SW480 (cell line): Measurements from ENCODE around the gene ARHGEF16.

Experiments used
- DNase-seq: peaks from one replicate; pipeline ENCODE4 v3.0.0-alpha.2; 2016; ENCODE audit warnings: low spot score

ARHGEF16 gene

GRCh38 chr1:3453891-3454810 lies at the start of gene ARHGEF16:
Gene ARHGEF16 (plus strand): TSS chr1:3454665. CDS start chr1:3463085, 8,420 bp downstream.
- DNase-seq = peak; percentile 89

GRCh38 chr1:3404801-3405200 lies 49.7 kb upstream of the ARHGEF16 start:
- no peak for DNase-seq

DNA sequence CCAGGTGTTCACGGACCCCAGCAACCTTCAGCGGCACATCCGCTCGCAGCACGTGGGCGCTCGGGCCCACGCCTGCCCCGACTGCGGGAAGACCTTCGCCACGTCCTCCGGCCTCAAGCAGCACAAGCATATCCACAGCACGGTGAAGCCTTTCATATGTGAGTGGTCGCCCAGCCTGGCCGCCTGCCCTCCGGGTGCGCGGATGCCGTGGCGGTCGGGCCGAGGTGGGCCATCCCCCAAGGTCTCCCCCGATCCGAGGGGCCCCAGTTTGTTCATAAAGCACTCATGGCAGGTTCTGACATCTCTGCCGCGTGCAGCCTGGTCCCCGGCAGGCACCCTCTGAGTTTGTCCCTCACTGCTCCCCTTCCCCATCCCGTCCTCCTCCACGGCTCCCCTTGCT lies 49.0 kb upstream of the ARHGEF16 start:
- no peak for DNase-seq

DNA sequence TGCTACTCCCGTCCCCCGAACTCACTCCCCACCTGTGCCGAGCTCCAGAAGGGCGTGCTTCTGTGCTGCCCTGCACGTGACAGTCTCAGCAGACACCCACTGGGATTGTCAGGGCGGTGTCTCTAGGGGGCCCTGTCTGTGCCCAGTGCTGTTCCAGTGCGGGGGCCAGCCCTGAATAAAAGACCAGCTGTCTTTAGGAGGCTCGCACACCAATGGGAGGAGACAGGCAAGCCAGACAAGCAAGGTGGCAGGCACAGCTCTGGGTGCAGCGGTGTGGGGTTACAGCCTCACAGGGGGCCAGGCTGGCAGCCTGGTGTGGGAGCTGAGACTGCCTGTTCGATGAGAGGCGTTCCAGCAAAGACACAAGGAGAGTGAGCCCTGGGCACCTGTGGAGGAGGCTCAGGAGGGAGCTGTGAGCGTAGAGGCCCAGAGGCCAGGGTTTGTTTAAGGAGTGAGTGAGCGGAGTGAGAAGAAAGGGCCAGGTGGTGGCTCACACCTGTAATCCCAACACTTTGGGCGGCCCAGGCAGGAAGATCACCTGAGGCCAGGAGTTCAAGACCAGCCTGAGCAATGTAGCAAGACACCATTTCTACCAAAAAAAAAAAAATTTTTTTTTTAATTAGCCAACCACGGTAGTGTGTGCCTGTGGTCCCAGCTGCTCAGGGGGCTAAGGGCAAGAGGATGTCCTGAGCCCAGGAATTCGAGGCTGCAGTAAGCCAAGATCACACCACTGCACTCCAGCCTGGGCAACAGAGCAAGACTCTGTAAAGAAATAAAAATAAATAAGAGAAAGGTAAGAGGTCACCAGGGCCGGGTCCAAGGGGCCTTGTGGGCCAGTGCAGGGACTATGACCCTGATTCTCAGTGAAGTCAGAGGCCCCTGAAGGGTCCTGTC lies 48.2 kb upstream of the ARHGEF16 start:
- DNase-seq = no peak

DNA sequence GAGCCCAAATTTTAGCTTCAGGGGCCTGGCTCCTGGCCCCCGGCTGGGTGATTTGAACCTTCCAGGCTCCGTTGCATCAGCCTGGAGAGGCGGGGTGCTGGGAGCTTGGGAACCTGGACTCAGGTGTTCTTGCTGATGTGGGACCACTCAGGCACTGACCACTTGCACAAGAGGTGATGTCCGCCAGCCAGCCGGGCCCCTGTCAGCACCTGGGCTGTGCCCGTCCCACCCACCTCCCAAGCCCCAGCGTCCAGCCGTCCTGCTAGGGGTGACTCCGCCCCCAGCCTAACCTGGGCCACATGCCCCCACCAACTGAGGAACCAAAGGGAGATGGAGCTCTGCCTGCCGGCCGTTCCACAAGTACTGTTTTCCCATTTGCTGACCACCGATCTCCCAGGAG lies 47.4 kb upstream of the ARHGEF16 start:
- no peak for DNase-seq

DNA sequence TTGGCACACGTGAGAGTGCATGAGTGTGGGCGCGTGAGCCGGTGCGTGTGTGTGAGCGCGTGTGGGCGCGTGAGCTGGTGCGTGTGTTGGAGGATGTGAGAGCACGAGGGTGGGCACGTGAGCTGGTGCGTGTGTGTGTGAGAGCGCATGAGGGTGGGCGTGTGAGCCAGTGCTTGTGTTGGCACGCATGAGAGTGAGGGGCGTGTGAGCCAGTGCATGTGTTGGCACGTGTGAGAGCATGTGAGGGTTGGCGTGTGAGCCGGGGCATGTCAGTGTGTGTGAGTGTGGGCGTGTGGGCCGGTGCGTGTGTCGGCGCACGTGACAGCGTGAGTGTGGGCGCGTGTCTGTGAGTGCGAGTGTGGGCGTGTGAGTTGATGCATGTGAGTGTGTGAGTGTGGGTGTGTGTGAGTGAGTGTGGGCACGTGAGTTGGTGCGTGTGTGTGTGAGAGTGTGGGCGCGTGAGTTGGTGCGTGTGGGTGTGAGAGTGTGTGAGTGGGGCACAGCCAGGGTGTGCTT lies 45.7 kb upstream of the ARHGEF16 start:
- no peak for DNase-seq

- DNase-seq = no peak
These were observed 44.9 kb upstream of the ARHGEF16 start for GRCh38 chr1:3409366-3410141.

- peak; percentile 71 for DNase-seq
These were observed 44.1 kb upstream of the ARHGEF16 start for GRCh38 chr1:3410142-3410925.

- no peak for DNase-seq
These were observed 42.7 kb upstream of the ARHGEF16 start for GRCh38 chr1:3411806-3412205.

- no peak for DNase-seq
These were observed 42.1 kb upstream of the ARHGEF16 start for GRCh38 chr1:3412376-3412775.

- no peak for DNase-seq
These were observed 40.3 kb upstream of the ARHGEF16 start for GRCh38 chr1:3413975-3414710.

DNA sequence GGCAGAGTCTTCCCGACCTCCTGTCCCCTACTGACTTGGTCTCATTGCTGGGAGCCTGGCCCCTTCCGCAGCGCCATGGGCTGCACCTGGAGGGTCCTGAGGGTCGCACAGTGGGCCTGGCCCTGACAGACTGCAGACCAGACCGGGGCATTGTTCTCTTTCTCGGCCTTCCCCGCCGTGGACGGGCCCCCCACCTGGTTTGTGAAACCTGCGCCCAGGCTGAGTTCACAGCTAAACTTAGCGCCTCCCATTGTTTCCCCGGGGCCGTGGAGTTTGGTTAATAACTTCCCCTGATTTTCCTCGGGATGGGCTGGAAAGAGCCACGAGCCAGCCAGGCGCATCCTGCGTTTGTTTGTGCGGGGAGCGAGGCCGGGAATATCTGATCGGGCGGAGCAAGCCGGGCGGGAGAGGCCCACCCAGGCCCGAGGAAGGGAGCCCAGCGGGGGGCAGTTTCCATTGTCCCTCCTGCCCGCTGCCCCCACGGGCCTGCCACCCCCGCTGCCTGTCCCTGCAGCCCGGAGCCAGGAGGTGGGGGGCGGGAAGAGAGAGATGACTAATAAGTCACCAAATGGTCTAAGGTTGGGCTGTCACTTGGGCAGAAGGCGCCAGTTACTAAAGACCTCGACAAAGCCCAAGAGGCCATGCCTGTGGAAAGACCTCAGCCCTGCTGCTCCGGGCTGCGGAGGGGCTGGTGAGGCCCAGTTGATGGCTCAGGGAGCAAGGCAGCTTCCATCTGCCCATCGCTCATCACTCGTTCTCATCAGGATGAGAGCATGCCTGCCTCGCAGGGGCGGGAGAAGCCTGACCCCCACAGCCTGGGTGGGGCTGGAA lies 39.0 kb upstream of the ARHGEF16 start:
- no peak for DNase-seq

DNA sequence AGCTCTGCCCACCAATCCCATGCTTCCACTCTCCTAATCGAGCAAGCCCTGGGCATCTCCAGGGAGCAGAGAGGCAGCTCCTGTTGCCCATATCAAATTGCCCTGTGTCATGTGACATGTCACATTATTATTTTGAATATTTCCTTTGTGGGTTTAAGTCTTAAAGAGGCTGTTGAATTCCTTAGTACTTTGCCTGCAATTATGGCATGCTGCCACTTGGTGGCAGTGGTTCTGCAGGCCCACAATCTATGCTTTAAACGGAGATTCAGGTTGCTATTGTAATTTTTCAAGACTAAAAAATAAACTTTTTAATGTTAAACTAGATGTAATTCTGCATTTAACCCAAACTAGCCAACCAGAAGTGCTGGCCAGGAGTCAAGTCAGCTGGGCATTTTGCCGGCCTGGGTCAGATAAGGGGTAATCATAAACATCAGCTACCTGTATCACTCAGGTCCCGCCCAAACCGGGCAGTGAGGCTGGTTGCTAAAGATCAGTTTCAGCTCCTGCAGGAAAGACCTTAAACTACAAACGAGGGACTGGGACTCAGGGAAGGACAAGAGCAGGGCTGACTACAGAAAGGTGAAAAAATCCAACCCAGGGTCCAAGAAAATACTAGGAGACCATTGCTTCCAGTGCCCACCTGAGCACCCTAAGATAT lies 37.3 kb upstream of the ARHGEF16 start:
- DNase-seq = no peak

DNA sequence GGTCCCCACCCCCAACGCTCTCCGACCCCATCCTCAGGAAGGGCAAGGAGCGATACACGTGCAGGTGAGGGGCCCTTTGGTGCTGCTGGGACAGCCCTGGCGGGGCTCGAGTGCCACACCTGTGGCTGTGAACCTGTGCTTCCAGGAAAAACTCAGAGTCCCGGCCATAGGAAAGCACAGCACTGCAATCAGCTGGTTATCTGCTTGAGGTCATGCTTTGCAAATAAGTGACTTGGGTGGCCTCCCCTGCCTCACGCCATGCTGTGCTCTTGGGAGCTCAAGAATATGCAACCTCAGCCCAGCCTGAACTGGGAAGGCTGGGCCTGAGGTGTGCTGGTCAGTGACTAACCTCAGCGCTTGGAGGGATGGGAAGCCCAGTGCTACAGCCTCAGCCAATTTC lies 36.5 kb upstream of the ARHGEF16 start:
- DNase-seq = no peak

DNA sequence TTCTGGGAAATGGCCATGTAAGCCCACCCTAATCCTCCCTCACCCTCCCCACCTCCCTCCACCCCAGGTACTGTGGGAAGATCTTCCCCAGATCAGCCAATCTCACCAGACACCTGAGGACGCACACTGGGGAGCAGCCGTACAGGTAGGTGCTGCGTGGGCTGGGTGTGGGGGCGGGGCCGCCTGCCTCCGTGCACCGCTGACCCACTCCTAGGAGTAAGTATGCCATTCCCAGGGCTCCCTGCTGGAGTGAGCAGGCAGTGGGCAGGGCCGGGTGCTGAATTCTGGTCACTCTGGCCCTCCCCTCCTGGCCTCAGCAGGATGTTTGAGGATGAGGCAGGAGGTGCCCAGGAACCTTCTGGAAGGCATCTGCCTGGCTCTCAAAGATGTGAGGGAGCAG lies 35.9 kb upstream of the ARHGEF16 start:
- no peak for DNase-seq

DNA sequence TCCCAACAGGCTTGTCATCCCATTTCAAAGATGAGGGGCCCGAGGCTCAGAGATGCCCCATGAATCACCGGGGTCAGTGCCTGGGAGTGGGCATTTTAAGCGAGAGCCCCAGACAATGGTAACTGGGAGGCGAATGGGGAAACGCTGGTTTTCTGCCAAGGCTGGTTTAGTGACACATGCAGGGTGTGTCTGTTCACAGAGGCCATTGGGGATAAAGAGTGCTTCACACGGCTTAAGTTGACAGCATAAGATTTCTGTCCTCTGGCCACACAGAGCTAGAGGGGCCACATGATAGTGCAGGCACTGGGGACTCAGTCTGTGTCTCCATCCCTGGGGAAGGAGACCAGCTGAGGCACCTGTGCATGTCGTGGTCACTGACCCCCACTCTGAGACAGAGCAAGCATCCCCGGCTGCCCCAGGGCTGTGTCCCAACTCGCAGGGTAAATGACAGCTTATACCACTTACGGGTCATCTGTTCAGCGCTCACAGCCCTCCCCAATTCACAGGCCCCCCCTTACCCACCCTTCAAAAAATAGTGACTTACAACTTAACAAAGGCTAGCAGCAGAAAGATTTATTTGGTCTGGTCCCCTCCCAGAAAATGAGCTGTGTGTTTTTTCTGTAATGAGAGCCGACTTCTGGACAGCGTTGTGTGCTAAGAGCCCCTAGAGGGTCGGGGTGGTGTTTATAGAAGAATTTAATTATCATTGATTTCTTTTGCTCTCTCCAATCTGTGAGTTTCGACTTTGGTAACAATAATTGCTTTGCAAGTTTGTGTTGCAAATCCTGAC lies 34.9 kb upstream of the ARHGEF16 start:
- peak; percentile 15 for DNase-seq

- DNase-seq = no peak
These were observed 34.1 kb upstream of the ARHGEF16 start for GRCh38 chr1:3420218-3420951.
